Stimulated activated CD4-positive, alpha-beta T cell treated with anti-CD3 and anti-CD28 coated beads, Interleukin-4, amount 100 ng/mL, for 48 hours (primary cell): Measurements from ENCODE around the gene ABLIM1.

Experiments used
- DNase-seq, 2 donors: peaks; one replicate each; pipeline ENCODE4 v3.0.0-alpha.2; 2020; ENCODE audit warnings: low read depth in 2 of 2

Gene ABLIM1

GRCh38 chr10:114647545-114648138 lies 10.4 kb downstream of the ABLIM1 start:
- DNase-seq: no peak

DNA sequence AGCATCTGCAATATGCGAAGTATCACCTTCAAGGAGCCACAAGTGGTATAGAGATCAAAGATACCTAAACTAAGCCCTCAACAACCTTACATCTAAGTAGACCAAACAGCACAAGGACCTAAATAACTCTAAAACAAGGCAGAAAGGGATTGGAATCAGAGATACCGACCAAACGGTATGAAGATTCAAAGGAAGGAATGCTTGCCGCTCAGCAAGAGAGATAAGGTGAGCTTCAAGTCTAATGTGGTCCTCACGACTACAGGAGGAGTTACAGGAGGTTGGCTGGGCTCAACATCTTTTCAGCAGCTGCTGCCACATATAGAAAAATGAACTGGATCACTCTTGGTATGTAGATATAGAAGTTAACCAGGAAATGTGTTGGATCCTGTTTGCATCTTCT lies 11.6 kb downstream of the ABLIM1 start:
- no peak for DNase-seq

GRCh38 chr10:114645706-114646105 lies 12.4 kb downstream of the ABLIM1 start:
- DNase-seq: no peak

GRCh38 chr10:114643158-114643557 lies 14.9 kb downstream of the ABLIM1 start:
- DNase-seq: no peak

DNA sequence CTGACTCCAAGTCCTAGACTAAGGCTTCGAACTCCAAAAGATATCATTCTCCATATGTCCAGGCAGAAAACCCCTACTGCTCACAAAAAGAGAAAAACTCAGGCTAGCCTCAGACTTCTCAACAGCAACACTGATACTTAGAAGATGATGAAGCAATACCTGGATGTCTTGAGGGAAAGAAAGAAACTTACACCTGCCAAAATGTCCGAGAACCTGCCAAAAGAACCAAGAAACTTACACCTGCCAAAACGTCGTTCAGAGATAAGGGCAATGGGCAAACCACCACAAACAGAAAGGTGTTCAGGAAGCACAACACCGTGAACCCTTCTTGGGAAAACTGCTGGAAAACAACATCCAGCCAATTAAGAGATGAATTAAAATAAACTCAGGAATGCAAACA lies 15.3 kb downstream of the ABLIM1 start:
- no peak for DNase-seq

DNA sequence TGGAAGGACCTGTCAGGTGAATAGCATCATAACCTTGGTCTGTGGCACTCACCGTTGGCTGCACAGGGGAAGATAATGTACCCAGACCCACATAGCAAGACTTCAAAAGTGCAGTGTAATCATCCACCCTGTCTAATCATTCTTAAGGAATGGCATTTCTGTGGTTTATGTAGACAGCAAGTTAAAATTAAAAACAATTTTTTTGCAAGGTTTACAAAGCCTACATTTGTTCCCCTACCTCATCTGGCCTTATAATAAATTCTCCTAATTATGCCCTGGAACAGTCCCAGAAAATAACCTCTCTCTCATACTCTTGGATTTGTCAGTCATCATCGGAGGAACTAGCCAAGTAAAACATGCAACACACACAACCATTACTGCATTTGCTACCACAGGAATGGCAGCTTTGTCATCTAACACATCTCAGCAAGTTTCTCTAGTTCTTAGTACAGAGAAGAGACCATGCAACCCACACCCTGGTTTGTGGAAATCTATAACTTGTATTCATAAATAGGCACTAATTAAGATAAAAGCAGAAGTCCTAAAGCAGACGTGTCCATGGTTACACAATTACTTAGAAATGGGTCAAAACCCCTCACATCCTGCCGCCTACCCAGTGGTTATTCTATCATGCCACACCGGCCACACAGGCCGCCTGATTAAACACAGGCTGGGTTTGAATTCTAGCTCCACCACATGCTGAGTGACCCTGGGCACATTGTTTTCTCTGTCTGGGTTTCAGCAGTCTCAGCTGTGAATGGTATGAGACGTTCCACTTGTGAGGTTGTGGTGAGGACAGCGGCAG lies 19.1 kb downstream of the ABLIM1 start:
- no peak for DNase-seq

GRCh38 chr10:114635797-114636550 lies 22.1 kb downstream of the ABLIM1 start:
- DNase-seq: no peak

GRCh38 chr10:114635101-114635500 lies 23.0 kb downstream of the ABLIM1 start:
- no peak for DNase-seq

DNA sequence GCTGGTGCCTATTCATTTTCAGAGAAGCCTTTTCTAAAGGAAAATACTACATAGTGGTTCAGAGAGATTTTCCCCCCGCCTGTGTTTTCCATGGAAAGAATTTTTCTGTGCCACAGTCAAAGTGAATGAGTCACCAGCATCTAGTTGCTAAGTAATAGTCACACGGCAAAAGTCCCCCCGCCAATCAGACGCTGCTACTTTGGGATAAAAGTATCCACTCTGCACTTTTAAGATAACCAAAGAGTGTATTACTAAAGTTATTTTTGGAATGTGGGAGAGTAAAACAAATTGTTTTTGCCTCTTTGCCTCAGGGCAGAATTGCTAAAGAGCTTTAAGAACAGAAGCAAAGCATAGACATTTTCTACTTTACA lies 23.5 kb downstream of the ABLIM1 start:
- no peak for DNase-seq

GRCh38 chr10:114632869-114633715 lies 25.0 kb downstream of the ABLIM1 start:
- DNase-seq: no peak

GRCh38 chr10:114631666-114632417 lies 26.2 kb downstream of the ABLIM1 start:
- peak; percentile 4 to 14 for DNase-seq

- no peak for DNase-seq
These were observed 26.9 kb downstream of the ABLIM1 start for GRCh38 chr10:114631090-114631665.

- DNase-seq: no peak
These were observed 28.0 kb downstream of the ABLIM1 start for GRCh38 chr10:114629824-114630730.

- DNase-seq: no peak
These were observed 28.8 kb downstream of the ABLIM1 start for GRCh38 chr10:114629083-114629823.

GRCh38 chr10:114628106-114628505 lies 30.0 kb downstream of the ABLIM1 start:
- DNase-seq: no peak

DNA sequence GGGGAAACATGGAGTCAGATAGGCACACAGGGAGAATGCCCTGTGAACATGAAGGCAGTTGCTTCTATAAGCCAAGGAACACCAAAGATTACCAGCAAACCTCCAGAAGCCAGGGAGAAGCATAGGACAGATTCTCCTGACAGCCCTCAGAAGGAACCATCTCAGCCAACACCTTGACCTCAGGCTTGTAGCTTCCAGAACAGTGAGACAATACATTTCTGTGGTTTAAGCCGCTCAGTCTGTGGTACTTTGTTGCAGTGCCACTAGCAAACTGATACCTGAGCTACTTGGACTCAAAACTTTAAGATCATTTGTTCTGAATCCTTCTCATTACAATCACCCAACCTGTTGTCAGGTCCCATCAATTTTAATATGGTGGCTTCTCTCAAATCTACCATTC lies 31.2 kb downstream of the ABLIM1 start:
- no peak for DNase-seq

- DNase-seq: no peak
These were observed 32.9 kb downstream of the ABLIM1 start for GRCh38 chr10:114624951-114625780.

DNA sequence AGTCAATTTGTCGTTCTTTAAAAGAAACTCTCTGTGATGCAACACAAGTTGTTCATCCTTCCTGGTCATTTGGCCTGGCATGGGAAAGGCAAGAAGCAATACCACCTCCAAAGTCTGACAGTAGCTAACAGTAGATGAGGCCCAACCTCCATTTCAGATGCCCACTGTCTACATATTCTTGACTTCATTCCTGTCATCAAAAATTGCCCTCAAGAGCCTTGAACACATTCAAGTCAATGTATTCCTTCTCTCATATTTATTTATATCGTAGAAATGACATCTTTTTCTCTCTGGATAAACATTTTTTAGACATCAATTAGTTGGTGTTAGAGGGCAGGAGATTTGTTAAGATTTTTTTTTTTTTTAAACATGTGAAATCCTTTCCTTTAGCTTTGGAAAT lies 33.7 kb downstream of the ABLIM1 start:
- no peak for DNase-seq
